Mesodermal cell (in vitro differentiated cells): ENCODE results near the gene UQCRC2.

Source experiments
- H3K27ac ChIP-seq: 2 replicates; pipeline ENCODE4 v1.7.0; 2013; ENCODE audit warnings: mild to moderate bottlenecking, low read depth, low read length, moderate library complexity; ENCODE audit not compliant: severe bottlenecking
- H3K36me3 ChIP-seq: 2 replicates; pipeline ENCODE4 v1.7.1; 2013; ENCODE audit warnings: mild to moderate bottlenecking, low read length, moderate library complexity; ENCODE audit not compliant: control insufficient read depth, insufficient read depth
- H3K4me1 ChIP-seq: one replicate; pipeline ENCODE4 v1.7.1; 2013; ENCODE audit warnings: mild to moderate bottlenecking, low read length; ENCODE audit not compliant: insufficient read depth, control insufficient read depth, poor library complexity, severe bottlenecking
- H3K4me3 ChIP-seq: 2 replicates; pipeline ENCODE4 v1.7.0; 2013; ENCODE audit warnings: low read length, control low read depth, mild to moderate bottlenecking; ENCODE audit not compliant: insufficient read depth, poor library complexity, severe bottlenecking; ENCODE audit errors: extremely low read depth
- H3K9me3 ChIP-seq: 2 replicates; pipeline ENCODE4 v1.7.1; 2013; ENCODE audit warnings: mild to moderate bottlenecking, low read length, moderate library complexity; ENCODE audit not compliant: control insufficient read depth
- WGBS, 2 experiments: methylation state at CpG; one replicate each; pipeline ENCODE4 v1.1.5; 2013; ENCODE audit warnings: missing lambda C conversion rate in 2 of 2; ENCODE audit not compliant: insufficient coverage in 2 of 2; 5-methylcytosine and 5-hydroxymethylcytosine counted together

UQCRC2 gene

GRCh38 chr16:21950782-21951521, 2.2 kb upstream of the UQCRC2 start:
- Histone ChIP-seq H3K4me3 (no peak overlapping the region), H3K27ac (no peak overlapping the region), H3K36me3 (peaks cover 7% of the 10 kb centered on the region), H3K4me1 (peaks cover 3% of the 10 kb centered on the region), H3K9me3 (no peaks in the 10 kb centered on the region)
- WGBS, 2 experiments: 74 to 83% methylated on average over 5 to 6 of the region's 7 CpGs

- no peaks in the 10 kb centered on the region for H3K9me3 ChIP-seq
- 6% methylated on average over 17 to 22 of the region's 24 CpGs for WGBS, 2 experiments
- H3K27ac ChIP-seq: peak overlapping the region; percentile 98
- H3K4me1 ChIP-seq: peaks cover 3% of the 10 kb centered on the region
- H3K36me3 ChIP-seq: peaks cover 19% of the 10 kb centered on the region
- peak overlapping the region; percentile 99 for H3K4me3 ChIP-seq
These were observed 945 bp upstream of the UQCRC2 start for GRCh38 chr16:21952040-21952792.

- Histone ChIP-seq H3K36me3 (peaks cover 32% of the 10 kb centered on the region), H3K4me3 (peak overlapping the region; percentile 99), H3K4me1 (peaks cover 3% of the 10 kb centered on the region), H3K9me3 (no peaks in the 10 kb centered on the region), H3K27ac (peak overlapping the region; percentile 98)
- WGBS, 2 experiments: 0 to 2% methylated on average over 4 to 6 of the region's 15 CpGs
These were observed 361 bp downstream of the UQCRC2 start for GRCh38 chr16:21953541-21953902.

- Histone ChIP-seq H3K4me3 (no peak overlapping the region), H3K27ac (no peak overlapping the region), H3K9me3 (no peaks in the 10 kb centered on the region), H3K4me1 (peaks cover 3% of the 10 kb centered on the region), H3K36me3 (peaks cover 73% of the 10 kb centered on the region)
- WGBS, 2 experiments: no CpG with 5 or more reads among the region's 1 CpG
These were observed 4.7 kb downstream of the UQCRC2 start for GRCh38 chr16:21957714-21958346.

- WGBS, 2 experiments: 82 to 86% methylated on average over 2 to 3 of the region's 3 CpGs
- Histone ChIP-seq H3K27ac (no peak overlapping the region), H3K4me1 (peaks cover 3% of the 10 kb centered on the region), H3K4me3 (no peak overlapping the region), H3K9me3 (no peaks in the 10 kb centered on the region), H3K36me3 (peaks cover 85% of the 10 kb centered on the region)
These were observed 5.9 kb downstream of the UQCRC2 start for GRCh38 chr16:21959050-21959449.

- H3K9me3 ChIP-seq: no peaks in the 10 kb centered on the region
- peaks cover 94% of the 10 kb centered on the region for H3K36me3 ChIP-seq
- no peak overlapping the region for H3K4me3 ChIP-seq
- H3K4me1 ChIP-seq: no peaks in the 10 kb centered on the region
- H3K27ac ChIP-seq: no peak overlapping the region
- WGBS, 2 experiments: 100% methylated on average over 3 to 5 of the region's 5 CpGs
These were observed 9.3 kb downstream of the UQCRC2 start for GRCh38 chr16:21962475-21962874.

GRCh38 chr16:21963887-21964286, 10.7 kb downstream of the UQCRC2 start:
- no peak overlapping the region for H3K27ac ChIP-seq
- no peaks in the 10 kb centered on the region for H3K9me3 ChIP-seq
- WGBS, 2 experiments: 91 to 100% methylated on average over 3 of the region's 3 CpGs
- no peaks in the 10 kb centered on the region for H3K4me1 ChIP-seq
- H3K36me3 ChIP-seq: peaks cover 94% of the 10 kb centered on the region
- H3K4me3 ChIP-seq: no peak overlapping the region

- peaks cover 94% of the 10 kb centered on the region for H3K36me3 ChIP-seq
- H3K4me1 ChIP-seq: no peaks in the 10 kb centered on the region
- 91 to 92% methylated on average over 5 of the region's 6 CpGs for WGBS, 2 experiments
- no peak overlapping the region for H3K27ac ChIP-seq
- no peaks in the 10 kb centered on the region for H3K9me3 ChIP-seq
- H3K4me3 ChIP-seq: no peak overlapping the region
These were observed 11.2 kb downstream of the UQCRC2 start for GRCh38 chr16:21964353-21964752.

GRCh38 chr16:21971856-21972255, 18.7 kb downstream of the UQCRC2 start:
- H3K9me3 ChIP-seq: no peaks in the 10 kb centered on the region
- no peak overlapping the region for H3K27ac ChIP-seq
- no peaks in the 10 kb centered on the region for H3K4me1 ChIP-seq
- no peak overlapping the region for H3K4me3 ChIP-seq
- H3K36me3 ChIP-seq: peaks cover 90% of the 10 kb centered on the region
- WGBS, 2 experiments: 92 to 95% methylated on average over 4 of the region's 4 CpGs

- H3K36me3 ChIP-seq: peaks cover 90% of the 10 kb centered on the region
- no peaks in the 10 kb centered on the region for H3K9me3 ChIP-seq
- no CpG with 5 or more reads among the region's 2 CpGs for WGBS, 2 experiments
- H3K4me3 ChIP-seq: no peak overlapping the region
- no peaks in the 10 kb centered on the region for H3K4me1 ChIP-seq
- no peak overlapping the region for H3K27ac ChIP-seq
These were observed 20.8 kb downstream of the UQCRC2 start for GRCh38 chr16:21973945-21974344.
